GM10248 (cell line): ENCODE data around the gene MFSD6.

Experiments
- CTCF ChIA-PET: fragments of 300-600 bp; sonication (Branson Sonifier 250); formaldehyde crosslinking; extraction: SDS; loops from one replicate; lab custom pipeline; 2021; ENCODE audit warnings: antibody characterized with exemption; lab: Yijun Ruan, JAX
- POLR2A ChIA-PET: fragments of 350-650 bp; sonication (Branson Sonifier 250); formaldehyde crosslinking; extraction: SDS; loops from one replicate; lab custom pipeline; 2020; ENCODE audit warnings: antibody characterized with exemption; lab: Yijun Ruan, JAX
- DNase-seq: peaks from one replicate; pipeline ENCODE4 v3.0.0; 2012; ENCODE audit errors: extremely low spot score
- CTCF ChIP-seq: IDR thresholded peaks from 2 replicates; pipeline ENCODE4 v1.5.1; 2012; ENCODE audit warnings: mild to moderate bottlenecking, low read depth; ENCODE audit errors: extremely low read depth, missing control alignments, control extremely low read depth

Gene MFSD6

DNA sequence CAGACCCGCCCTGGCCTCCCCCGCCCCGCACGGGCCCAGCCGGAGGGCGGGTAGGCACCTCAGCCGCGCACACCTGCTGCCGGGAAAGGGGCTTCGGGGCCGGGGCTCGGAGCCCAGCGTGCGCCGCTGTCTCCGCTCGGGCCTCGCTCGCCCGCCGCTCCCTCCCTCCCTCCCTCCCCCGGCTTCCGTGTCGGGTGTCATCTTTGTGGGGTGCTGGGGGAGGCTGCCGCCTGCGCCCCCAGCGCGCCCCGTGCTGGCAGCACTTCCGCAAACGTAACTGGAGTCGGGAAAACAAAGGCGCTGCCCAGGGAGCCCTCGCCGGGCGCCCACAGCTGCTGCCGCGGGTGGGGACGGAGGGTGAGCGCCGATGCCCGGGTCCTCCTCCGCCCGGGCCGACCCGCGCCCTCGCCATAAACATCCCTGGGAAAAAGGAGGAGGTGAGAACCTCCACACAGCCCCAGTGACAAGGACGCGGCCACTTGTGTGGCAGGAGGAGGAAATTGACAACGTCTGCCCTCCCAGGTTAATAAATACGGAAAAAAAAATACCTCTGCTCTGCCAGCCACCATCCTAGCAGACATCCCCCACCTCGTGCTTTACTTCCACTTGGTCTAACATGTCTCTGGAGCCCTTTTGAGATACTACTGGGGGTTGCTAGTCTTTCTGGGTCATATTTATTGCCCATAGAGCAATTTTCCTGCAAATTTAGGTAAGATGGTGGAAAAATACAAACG is 550 bp downstream of the MFSD6 start:
- peak; percentile 73 for DNase-seq
- no peak for TF ChIP-seq CTCF
- ChIA-PET CTCF (no interaction called here), POLR2A (interaction anchor here (0.5 kb wide), 1 partner anchor 15 kb away, joined by 3 read pairs; no protein-coding TSS in a partner anchor)

GRCh38 chr2:190409616-190410015 is 1.5 kb downstream of the MFSD6 start:
- CTCF ChIA-PET: interaction anchor here (0.7 to 1.6 kb wide), 4 partner anchors 10 to 441 kb away, joined by 3 to 7 read pairs (median 3); no protein-coding TSS in a partner anchor
- no peak for DNase-seq
- POLR2A ChIA-PET: no interaction called here
- TF ChIP-seq CTCF: no peak

DNA sequence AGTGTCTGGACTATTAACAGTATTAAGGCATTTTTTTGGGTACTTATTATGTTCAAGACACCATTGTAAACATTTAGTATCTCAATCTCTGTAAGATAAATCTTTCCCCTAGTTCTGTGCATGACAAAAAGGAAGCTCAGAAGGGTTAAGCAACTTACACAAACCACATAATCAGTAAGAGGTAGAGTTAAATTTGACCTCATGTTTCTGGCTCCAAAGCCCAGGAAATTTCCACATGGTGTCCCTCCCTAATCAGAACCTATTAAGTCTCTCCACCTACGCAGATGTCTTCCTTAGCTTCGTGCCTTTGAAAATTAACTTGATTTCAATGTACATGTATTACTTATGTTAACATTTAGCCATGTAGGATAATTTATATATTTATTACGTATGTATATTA is 2.0 kb downstream of the MFSD6 start:
- ChIA-PET CTCF (interaction anchor here (0.7 to 1.6 kb wide), 6 partner anchors 9 to 440 kb away, joined by 3 to 7 read pairs (median 3); no protein-coding TSS in a partner anchor), POLR2A (no interaction called here)
- DNase-seq: no peak
- no peak for TF ChIP-seq CTCF

DNA sequence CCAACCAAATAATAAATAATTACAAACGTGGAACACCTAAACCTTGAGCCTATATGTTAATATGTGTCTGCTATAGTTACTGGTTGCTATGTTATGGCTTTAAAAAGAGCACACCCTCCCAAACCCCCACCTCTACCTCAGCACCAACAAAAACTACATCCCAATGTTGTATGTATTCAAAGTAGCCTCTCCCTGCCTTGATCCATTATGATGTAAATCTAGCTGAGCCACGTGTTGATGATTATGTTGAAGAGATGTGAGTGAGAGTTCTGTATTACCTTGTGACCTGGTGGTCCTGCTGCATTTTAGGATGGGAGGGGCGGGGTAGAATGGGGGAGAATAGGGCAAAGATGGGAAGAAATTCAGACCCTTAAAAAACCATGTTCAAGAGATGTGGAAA is 4.8 kb downstream of the MFSD6 start:
- ChIA-PET CTCF (interaction anchor here (1.4 kb wide), 1 partner anchor 12 kb away, joined by 3 read pairs; no protein-coding TSS in a partner anchor), POLR2A (no interaction called here)
- DNase-seq: no peak
- TF ChIP-seq CTCF: no peak

GRCh38 chr2:190413421-190413820 is 5.3 kb downstream of the MFSD6 start:
- POLR2A ChIA-PET: no interaction called here
- no peak for TF ChIP-seq CTCF
- DNase-seq: no peak
- CTCF ChIA-PET: interaction anchor here (1.4 kb wide), 1 partner anchor 11 kb away, joined by 3 read pairs; no protein-coding TSS in a partner anchor

DNA sequence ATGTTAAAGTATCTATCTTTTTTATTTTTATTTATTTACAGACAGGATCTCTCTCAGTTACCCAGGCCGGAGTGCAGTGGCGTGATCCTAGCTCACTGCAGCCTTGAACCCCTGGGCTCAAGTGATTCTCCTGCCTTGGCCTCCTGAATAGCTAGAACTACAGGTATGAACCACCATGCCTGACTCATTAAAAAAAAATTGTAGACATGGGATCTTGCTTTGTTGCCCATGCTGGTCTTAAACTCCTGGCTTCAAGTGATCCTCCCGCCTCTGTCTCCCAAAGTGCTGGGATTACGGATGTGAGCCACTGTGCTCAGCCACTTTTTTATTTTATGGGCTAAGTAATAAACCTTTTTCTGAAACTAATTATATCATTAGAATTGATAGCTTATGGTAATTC is 7.1 kb downstream of the MFSD6 start:
- no peak for TF ChIP-seq CTCF
- ChIA-PET POLR2A (no interaction called here), CTCF (interaction anchor here (1.1 to 1.4 kb wide), 3 partner anchors 8 to 332 kb away, joined by 3 read pairs; no protein-coding TSS in a partner anchor)
- no peak for DNase-seq
